HG03378 (cell line): ENCODE measurements around the gene TRAF3.

ENCODE experiments used
- ATAC-seq: cut with Tn5 transposase; IDR thresholded peaks from one replicate; pipeline ENCODE4 v1.9.1; 2021; ENCODE audit warnings: mild to moderate bottlenecking, moderate library complexity; ENCODE audit not compliant: unreplicated experiment

TRAF3 gene

DNA sequence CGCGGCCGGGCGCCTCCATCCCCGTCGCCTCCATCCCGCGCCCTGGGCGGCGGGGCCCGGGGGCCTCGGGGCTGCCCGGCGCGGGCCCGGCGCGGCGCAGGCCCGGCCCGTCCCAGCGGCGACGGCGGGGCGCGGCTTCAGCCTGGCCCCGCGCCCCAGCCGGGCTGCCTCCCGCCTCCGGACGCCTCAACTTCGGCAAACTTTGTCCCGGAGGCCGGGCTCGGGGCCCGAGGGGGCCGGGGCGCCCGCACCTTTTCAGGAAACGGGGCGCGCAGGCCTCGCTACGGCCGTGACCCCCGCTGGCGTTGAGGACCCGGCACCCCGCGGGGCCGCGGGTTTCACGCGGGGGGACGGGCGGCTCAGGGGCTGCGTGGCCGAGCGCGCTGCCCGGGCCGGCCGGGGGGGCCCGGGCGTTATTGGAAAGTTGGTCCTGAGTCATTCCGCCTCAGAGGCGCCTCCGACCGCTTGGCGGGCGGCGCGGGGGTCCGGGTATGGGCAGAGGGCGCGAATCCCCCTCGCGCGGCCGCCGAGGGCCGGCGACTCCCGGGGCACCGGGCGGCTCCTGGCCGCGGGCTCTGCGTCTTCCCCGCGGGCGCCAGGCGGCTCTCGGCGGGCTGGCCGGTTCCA lies 575 bp downstream of the TRAF3 start:
- no peak for ATAC-seq

DNA sequence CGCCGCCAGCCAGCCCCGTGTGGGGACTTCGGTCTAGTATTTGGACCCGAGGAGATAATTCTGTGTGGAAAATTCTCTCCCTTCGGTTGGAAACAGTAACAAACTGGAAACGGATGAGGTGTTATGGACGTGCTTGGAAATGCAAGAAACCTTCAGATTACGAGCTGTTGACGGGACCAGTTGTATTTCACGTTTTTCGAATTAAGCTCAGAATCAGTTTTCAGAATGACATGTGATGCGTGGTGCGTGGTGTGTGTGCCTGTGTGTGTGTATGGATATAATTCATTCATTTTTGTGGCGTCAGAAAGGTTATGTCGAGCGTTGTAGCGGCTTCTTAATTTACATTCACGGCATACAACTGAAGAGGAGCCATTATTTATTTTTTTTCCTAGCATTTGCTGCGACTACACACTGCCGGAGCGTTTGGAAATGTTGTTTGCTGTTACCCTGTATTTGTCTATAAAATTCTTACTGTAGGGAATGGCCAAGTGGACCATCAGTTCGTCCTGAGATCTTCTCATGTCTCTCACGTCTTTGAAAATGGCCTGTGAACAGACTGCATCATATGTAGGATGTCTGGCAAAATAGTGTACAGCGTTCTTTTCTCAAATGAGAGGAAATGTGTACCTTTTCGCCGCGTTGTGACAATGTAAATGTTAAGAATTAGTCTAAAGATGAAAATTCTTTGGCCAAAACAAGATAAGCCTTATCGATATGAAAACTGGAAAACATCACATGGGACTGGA lies 1.3 kb downstream of the TRAF3 start:
- no peak for ATAC-seq

GRCh38 chr14:102779084-102779462 lies 1.8 kb downstream of the TRAF3 start:
- ATAC-seq: no peak

DNA sequence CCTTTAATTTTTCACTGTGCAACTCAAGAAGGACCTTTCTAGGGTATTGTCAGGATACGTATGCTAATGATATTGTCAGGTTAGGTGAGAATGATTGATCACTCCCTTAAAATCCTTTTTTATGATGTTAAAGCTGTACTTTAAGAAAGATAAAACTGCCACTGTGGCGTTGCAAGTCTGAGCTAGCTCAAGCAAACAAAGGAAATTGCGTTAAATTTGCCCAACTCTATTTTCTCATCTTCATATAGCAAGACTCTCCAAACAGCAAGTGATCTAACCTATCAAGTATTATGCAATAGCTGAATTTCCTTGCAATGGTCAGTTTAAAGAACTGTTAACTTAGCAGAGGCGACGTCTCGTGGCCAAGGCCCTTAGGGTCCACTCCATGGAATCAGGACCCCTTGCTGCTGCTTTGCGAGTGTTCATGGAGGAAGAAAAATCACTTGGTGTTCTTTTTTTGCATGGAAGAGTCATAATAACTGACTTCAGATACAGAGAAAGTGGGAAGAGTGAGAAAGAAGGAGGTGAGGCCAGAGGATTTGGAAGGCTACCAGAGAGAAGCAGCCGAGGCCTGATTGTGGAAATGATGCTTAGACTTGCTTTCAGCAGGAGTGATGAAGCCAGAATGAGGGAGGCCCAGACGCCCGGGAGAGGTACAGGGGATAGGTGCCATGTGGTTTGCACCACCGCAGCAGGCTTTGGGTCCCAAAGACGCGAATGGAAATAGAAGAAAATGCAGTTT lies 2.5 kb downstream of the TRAF3 start:
- ATAC-seq: no peak

- no peak for ATAC-seq
These were observed 3.8 kb downstream of the TRAF3 start for GRCh38 chr14:102781063-102781462.

DNA sequence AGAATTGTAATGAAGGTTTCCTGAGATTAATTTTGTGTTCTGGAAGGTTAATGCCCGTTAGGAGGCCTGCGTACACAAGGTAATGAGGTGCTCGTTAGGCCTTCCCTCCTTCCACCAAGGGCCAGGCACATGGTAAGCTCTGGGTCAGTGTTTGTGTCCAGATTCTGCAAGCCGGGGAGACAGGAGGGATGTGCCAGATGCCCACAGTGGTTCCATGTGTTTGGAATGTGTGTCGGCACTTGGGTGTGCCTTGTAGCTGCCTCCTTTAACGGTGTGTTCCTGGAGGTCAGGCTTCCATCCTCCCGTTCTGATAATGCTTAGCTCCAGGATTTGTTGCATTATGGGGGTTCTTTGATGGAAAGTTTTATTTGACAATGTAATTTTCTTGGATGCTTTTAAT lies 5.7 kb downstream of the TRAF3 start:
- no peak for ATAC-seq

DNA sequence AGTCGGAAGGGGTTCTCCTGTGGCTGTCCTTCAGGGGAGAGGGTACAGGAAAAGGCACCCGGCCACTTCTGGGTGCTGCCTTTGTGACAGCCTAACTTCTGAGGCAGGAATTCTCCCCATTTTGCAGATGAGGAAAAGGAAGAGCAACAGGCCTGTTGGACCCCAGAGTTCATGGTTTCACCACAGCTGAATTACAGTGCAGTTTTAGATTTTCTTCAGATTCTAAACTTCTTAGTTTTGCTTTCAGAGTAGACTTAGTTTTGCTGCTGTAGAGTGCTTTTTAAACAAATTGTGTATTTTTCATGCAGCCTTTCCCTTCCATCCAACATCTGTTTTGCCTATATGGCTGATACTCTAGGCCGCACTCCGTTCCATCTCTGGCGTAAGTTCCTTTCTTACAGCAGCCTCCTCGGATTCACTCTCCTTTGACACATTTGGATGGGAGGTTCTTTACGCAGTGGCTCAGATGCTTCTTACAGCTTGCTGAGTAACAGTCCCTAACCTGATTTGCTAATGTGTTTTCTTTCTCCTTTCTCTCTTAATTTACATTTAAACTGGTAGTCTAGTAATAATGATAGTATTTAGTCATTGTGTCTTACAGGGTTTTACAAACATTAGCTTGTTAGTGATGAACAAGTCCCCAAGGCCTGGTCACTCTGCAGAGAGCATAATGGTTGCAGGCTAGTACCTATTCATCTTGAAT lies 7.8 kb downstream of the TRAF3 start:
- no peak for ATAC-seq

GRCh38 chr14:102785595-102785963 lies 8.3 kb downstream of the TRAF3 start:
- no peak for ATAC-seq

DNA sequence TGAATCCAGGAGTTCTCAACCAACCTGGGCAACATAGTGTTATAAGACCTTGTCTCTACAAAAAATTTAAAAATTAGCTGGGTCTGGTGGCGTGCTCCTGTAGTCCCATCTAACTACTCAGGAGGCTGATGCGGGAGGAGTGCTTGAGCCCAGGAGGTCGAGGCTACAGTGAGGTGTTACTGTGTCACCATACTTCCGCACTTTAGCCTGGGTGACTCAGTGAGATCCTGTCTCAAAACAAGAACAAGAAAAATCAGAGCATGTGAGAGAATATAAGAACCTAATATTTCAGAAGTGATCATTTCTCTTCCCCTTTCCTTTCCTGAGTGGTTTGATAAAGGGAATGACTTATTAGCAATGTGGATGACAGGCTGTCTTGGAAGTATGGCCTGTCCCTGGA lies 9.5 kb downstream of the TRAF3 start:
- ATAC-seq: no peak

- ATAC-seq: no peak
These were observed 12.1 kb downstream of the TRAF3 start for GRCh38 chr14:102789349-102789748.

- ATAC-seq: no peak
These were observed 16.5 kb downstream of the TRAF3 start for GRCh38 chr14:102793531-102794328.

- no peak for ATAC-seq
These were observed 18.0 kb downstream of the TRAF3 start for GRCh38 chr14:102795060-102795925.

DNA sequence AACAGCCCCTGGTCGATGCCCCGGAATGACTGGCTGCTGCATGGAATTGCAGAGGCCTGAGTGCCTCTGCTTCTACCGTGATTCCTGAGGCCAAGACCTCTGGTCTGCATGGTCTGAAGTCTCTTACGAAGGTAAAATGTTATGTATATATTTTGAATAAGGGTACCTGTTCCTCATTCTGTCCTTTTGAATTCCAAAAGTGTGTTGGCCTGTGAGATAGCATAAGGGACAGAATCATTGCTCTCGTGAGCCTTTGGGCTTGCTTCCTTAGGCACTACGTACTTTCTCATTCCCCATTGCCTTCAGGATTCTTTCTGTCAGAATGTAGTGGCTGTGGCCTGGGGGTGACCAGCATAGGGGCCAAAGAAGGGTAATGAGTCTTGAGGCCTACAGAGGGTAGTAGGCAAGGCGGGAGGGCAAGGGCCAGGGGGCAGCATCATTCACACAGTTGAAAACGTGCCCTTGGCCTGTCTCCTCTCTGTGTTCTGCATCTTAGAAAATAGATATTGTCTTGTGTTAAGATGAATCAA lies 19.5 kb downstream of the TRAF3 start:
- ATAC-seq: no peak

DNA sequence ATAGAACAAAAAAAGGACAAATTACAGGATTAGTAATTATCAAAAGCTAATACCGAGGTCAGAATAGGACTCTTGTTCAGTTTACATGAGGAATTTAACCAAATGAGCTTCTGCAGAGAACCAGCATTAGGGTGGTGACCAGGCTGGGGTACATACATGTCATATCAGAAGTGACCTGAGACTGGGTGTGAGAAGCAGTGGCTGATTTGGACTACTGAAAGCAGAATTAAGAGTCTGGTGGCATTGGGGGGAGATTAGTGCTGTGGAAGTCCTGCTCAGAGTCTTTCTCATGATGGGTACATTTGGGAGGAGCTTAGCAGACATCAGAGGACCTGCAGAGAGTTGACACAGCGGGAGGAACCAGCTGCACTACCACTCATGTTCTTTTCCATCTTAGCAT lies 21.7 kb downstream of the TRAF3 start:
- peak; percentile 38 for ATAC-seq

GRCh38 chr14:102799684-102800562 lies 22.7 kb downstream of the TRAF3 start:
- ATAC-seq: no peak

DNA sequence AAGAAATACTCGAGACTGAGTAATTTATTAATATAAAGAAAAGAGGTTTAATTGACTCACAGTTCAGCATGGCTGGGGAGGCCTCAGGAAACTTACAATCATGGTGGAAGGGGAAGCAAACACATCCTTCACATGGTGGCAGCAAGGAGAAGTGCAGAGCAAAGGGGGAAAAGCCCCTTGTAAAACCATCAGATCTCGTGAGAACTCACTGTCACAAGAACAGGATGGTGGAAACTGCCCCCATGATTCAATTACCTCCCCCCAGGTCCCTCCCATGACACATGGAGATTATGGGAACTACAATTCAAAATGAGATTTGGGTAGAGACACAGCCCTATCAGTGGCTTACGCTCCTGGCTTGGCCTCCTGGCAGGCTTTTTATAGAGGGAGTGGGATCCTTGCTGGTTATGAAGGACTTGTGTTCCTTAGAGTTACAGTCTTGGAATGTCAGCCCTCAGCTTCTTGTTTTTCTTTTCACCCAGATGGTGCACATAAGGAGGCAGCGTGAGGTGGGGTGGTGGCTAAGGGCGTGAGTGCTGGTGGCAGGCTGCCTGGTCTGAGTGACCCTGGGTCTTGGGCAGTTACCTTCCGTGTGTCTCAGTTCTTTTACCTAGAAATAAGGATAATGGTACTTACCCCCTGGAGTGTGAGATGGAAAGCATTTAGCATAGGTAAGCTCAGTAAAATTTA lies 25.7 kb downstream of the TRAF3 start:
- ATAC-seq: no peak

GRCh38 chr14:102804858-102805257 lies 27.6 kb downstream of the TRAF3 start:
- ATAC-seq: no peak

DNA sequence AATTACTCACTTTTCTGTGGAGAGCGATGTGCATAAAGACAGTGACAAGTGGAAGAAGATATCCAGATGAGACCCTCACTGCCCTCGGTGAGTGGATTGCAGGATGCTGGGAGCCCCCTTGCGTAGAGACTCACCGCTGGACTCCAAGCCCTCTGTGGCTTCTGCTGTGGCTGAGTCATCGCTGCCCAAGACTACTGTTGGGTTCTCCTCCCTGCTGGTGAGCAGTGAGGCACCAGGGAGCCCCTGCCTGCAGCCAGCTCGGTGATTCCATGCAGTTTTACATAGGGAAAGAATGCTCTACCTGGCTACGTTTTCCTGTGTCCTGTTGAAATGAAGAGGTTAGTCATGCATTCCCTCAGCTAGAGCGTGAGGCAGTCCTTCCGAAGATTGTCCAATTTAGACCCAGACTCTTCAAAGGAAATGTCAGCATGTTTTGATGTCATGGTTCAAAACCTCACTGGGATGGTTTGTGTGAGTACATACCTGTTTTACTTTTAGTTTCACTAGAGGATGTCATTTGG lies 28.2 kb downstream of the TRAF3 start:
- peak; percentile 43 for ATAC-seq
